Measurements from ENCODE around the gene NEDD8.

NEDD8 gene

DNA sequence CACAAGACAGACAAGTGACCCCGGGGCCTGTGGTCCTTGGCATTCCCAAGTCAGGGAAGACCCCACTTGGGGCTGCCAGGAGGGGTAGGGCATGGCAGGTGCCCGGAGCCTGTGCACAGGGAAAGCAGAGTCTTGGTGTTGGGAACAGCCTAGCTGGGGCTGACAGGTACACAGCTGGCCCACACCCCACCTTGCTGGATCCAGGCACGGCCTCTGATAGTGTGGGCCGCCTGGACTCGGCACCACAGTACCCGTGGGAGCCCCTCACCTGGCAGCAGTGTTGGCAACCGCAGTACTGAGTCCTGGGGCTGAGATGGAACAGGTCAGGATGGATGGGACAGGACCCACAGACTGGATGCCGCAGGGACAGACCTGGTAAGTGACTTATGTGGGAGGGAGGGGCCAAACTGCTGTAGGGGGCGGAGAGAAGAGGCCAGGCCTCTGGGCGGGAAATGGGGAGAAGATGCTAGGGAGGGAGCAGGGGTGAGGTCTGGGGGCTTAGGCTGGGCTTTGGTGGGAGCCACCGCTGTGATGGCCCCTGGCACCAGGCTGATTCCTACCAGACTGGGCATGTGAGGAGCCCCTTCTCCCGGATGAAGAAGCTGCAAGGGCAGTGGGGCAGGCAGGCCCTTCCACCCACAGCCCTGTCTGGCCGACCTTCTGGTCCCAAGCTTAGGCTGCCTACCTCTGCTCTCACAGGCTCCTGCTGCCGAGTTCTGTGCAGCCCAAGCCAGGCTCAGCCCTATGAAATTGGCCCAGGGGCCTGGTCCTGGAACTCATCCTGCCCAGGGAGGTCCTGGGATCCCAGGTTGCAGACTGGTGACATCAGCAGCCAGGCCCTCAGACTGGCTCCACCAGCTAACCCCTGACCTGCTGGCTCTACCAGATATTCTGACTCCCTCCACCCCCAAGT lies 30.9 kb upstream of the NEDD8 start, which contains the start of gene TGM1:
TGM1 (minus strand) TSS at position 357 of the 913 bp plus-strand sequence. CDS start 825 bp downstream, outside the sequence.
- no peak for DNase-seq

DNA sequence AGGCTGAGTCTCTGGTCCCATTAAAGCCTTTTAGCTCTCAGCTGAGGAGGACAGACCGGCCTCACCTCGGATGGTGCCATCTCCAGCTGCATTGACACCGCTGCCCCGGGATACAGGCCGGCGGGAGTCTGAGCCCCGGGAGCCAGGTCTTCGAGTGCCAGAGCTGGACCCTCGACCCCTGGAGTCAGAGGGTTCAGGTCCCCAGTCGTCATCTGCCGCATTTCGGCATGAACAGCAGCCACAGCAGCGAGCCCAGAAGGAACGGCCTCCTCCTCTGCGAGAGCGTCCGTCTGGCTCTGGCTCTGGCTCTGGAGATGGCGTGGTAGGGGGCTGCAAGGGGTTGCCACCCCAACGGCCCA lies 29.8 kb upstream of the NEDD8 start:
- DNase-seq, result no peak

DNA sequence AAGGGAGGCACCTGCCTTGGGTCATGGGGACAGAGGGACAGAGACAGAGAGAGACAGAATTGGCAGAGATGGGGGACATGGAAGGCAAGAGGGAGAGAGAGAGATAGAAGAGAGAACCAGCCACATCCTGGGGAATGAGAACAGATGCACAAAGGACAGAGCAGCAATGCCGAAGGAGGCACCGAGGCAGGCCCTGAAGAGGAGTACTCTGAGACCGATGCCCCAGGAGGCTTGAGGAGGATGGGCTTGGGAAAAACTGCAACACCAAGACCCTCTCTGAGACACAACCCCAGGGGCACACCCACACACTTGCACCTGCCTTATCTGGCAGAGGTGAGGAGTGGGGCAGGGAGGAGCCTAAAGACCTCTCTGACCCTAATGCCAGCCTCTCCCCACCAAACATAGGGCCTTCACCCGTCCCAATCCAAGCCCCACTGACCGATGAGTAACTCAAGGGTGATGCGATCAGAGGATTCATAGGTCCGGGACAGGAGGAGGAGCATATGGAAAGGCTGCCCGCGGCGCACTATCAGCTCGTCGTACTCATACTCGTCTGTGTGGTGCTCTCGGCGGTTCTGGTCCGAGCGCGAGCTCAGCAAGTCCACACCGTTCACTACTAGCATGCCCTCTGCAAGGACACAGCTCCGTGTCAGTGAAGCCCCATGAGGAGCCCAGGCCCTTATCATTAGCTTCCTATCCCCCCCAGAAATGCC lies 29.2 kb upstream of the NEDD8 start:
- no peak for DNase-seq

DNA sequence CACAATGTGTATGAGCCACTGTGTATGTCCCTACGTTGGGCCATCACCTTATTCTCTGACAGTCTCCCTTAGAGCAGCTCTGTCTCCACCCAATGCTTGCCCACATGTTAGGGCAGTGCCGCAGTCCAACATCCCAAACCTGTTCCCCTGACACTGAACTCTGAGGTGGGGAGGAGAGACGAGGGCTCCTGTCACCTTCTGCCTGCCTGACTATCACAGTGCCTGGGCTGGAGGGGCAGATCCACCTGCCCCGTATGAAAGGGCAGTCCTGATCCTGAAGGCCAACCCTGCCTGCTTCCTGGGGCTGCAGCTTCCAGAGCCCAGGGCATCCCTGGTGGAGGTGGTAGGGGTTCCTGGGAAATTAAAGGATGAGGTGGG lies 28.6 kb upstream of the NEDD8 start:
- no peak for DNase-seq

DNA sequence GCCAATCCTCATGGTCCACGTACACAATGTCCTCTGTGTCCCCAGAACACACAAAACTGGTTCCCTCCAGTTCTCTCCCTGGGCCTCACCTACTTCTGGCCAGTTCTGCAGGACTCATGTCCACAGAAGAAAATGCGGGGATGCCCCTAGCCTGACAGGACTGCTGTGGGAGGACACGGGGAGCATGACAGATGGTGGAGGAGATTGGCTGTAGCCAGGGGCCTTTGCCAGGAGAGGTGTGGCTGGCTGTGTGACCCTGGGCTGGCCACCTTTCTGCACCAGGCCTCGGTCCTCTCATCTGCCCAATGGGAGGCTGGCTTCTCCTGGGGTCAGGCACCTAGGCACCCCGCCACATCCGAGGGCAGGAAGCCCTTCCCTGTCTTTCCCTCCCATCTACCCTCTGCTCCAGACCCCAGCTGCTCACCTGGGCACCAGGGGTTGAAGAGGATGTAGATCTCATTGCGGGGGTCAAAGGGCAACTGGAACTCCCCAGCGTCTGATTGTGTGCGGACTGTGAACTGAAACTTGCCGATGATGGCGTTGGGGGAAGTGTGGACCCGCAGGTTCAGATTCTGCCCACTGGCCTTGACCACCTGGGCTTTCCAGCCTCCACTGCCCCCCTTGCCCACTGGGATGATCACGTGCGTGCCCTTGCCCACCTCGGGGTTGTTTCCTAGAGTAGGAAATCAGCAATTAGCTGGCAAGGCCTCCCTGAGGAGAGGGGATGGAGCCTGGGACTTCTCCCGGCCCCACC lies 28.0 kb upstream of the NEDD8 start:
- no peak for DNase-seq

DNA sequence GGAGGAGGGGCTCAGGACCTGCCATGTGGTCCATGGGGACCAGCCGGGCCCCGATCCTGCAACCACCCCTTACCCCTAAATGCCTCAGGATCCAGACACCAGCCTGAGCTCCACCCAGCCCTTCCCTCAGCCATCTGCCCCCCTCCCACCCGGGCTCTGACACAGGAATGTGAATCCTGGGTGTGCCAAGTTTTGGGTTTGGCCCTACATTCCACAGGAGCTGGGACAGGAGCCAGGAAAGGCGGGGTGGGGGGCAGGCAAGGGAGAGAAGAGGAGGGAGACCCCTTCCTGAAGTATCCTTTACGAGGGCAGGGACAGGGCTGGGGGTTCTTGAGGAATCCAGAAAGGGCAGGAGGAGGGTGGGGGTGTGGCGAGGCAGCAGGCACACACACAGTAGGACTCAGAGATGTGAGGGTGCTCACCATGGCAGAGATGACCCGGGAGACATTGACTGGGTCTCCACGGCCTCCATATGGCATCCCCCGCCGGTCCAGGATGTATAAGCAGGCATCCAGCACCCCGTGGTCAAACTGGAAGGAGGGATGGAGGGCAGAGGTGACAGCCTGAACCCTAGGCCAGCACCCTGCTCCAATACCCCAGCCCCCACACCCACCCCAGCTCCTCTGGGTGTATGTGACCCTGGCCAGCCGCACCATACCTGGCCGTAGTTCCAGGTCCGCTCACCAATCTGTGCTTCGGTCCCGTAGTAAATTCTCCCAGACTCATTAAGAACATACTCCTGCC lies 27.3 kb upstream of the NEDD8 start:
- no peak for DNase-seq

DNA sequence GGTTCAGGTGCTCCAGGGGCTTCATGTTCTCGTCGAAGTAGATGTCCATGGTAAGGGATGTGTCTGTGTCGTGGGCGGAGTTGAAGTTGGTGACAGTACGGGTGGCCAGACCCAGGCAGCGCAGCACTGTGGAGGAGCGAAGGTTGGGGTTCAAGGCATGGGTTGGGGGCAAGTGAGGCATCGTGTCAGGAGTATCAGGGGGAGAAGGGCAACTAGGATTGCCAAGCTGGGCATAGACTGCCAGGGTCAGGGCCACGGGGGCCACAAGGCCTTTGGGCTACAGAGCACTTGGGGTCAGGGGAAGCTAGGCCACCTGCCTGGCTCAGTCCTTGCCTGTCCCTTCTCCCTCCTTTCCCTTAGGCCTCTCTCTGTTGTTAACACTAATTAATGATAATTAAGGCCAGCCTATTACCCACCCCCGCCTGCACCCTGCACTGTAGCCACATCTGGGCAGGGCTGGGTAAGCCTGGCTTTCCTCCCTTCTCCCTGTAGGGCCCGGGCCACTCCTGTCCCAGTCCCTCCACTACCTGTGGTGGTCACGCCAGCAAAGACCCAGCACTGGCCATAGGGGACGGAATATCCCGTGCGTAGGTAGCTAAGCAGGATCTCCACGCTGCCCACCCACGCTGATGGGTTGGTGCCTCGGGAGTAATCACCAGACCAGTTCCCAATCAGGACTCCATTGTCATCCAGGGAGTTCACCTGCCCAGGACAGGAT lies 26.5 kb upstream of the NEDD8 start:
- DNase-seq, result no peak

DNA sequence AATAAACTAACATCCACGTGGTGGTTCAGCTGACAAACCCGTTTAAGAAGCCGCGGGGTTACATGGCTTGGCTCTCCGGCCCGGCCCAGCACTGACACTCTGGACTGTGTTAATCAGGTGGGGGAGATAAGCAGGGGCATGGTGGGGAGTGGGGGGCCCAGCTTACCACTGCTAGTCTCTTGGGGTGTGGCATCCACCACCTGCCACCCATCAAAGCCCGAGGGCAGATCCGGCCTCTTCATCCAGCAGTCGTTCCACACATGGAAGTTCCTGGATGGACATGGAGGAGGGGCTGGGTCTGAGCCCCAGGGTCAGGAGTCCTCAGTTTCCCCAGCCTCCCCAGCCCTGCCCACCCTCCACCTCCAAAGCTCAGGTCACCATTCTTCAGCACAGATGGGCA lies 26.0 kb upstream of the NEDD8 start:
- no peak for DNase-seq

DNA sequence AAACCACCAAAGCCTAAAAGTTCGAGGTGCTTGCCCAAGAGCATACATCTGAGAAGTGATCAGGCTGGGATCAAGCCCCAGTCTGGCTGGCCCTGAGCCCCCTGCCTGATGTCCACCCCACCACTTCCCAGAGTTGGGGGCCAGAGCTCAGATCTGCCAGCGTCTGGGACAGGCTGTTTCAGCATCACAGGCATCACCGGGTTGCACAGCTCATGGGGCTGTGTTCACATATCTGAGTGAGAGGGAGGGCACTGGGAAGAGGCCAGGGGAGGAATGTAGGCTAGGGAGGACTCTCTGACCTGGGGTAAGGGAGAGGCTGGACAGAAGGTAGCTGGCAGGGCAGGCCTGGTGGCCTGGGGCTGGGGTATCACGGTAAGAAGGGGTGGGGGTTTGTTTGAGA lies 24.8 kb upstream of the NEDD8 start:
- DNase-seq, result no peak

DNA sequence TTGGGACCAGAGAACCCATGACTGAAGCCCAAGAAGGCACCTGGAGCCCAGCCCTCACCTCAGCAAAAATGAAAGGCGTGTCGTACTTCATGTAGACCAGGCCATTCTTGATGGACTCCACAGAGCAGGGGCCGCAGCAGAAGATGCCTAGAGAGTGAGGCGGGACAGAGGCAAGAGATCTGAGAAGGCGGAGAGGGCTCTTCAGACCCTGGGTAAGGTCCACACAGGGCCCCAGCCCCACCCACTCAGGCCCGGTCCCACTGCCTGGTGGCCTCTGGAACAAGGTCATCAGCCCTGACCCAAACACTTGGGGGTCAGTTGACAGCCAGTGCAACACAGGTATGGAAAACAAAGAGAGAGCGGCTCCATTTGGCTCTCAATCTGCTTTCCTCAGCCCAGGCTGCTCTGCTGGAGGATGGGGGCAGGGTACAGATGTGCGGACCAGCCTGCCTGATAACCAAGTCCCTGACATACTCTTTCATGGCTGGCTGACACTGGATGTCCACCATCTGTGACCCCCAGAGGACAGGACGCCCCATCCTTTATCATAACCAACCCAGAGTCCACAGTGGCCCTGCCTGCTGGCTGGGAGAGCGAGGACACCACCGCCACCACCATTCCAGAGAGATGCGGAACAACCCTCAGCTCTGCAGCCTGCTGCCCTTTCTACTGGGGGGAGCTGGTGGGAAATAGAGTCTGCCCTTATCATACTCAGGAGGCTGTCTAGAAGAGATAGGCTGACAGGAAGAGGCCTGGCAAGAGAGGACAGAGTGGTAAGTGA lies 24.0 kb upstream of the NEDD8 start:
- DNase-seq, result no peak

DNA sequence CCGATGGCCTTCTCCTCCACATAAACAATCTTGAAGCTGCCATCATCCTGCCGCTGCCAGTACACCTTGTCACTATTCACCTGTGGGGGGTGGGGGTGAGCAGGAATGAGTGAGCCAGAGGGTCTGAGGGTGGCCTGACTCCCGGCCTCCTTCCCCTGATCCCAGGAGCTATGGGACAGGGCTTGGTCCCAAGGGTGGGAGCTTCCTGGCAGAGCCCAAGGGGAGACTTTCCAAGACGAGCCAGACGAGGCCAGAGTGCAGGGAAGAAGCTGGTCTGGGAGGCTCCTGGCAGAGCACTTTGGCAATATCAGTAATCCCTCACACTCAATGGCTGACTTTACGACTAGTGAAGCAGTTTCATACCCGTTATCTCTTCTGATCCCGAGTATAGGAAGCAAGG lies 23.3 kb upstream of the NEDD8 start:
- no peak for DNase-seq

DNA sequence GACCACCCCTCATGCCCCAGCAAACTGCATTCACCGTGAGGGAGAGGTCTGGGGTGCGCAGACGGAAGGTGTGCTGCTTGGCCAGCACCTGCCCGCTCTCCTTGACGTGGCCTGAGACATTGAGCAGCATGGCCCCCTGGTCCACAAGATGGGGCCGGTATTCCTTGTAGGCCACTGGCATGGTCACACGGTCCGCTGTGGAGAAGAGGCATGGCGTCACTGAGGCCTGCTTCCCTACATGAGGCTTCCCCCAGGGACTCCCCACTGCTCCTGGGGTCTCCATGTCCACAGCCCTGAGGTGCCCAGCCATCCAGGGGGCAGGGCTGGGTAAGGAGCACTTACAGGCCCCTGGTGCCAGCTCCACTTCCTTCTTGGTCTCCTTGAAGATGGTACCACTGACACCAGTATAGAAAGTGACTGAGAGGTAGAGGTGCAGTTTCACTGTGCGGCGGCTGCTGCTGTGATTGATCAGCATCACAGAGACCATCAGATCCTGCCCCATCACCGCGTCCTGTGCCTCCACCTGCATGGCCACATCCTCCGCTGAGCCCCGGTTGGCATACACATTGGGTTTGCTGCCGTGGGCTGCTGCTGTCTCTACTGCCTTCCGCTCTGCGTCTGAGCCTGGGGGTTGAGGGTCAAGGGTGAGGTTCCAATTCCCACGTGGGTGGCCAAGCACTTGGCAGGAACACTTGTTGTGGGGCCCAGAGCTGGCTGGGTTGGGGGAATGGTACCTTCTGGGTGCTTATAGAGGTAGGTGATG lies 22.6 kb upstream of the NEDD8 start:
- DNase-seq, result no peak

DNA sequence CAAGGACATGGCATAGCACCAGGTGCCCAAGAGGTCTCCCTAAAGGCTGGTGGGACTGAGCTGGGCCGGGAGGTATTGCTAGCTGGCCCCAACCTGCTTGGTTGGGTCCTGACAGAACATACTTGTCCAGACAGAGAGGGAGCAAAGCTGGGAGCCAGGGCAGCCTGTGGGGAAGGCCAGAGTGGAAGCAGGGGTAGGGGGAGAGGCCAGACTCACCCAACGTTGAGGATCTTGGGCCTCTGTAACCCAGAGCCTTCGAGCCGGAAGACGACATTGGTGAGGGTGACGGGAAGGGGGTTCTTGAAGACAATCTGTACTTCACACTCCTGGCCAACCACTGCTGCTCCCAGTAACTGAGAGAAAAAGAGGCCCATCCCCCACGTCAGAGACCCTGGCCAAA lies 21.8 kb upstream of the NEDD8 start:
- DNase-seq, result no peak

DNA sequence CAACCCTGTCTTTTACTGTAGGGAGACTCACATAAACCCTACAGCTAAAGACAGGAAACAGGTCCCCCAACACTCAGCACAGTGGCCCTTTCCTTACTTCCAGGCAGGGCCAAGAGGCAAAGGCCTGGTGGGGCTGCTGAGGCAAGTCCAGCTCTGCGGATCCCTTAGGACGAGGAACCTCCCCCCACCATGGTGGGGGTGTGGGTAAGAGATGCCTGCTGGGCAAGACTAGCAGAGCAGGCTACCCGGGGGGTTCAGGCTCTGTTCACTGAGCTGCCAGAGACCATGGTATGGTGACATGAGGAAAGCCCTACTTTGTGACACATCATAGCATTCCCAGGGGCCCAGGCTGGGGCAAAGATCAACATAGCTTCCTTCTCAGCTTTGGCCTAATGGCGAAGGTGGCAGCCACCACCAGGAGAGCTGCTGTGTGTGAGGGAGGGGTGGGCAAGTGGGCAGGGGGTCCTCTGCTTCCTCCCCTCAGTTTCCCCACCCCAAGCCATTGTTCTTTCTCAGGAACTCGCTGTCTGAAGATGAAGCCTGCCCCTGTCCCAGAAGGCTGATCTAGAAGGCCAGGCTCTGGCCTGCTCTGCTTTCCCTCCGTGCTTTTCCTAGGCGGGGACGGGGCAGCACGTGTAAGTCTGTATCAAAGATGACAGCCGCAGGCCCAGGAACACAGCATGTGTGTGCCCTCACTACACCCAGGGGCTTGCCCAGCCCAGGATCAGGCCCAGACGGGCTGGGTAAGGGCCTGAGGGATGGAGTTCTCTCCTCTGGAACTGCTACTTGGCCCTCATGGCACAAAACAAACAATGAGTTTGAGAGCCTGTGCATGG lies 20.3 kb upstream of the NEDD8 start:
- no peak for DNase-seq

DNA sequence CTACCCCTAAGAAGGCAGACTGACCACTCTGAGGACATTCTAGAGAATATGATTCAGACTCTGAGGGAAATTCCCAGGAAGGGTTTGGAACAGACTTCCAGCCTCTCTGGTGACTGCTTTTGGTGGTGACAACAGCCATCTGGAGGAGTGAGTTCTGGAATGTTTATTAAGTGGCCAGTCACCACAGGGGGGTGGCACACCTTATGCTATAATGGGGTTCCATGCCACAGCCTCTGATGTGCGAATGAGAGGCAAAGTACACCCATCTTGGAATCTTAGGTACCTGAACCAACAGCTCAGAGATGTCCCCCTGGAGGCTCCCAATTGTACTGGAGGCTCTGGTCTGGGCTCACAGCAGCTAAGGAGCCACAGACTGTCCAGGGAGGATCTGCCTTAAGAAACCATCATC lies 19.7 kb upstream of the NEDD8 start:
- DNase-seq, result no peak

DNA sequence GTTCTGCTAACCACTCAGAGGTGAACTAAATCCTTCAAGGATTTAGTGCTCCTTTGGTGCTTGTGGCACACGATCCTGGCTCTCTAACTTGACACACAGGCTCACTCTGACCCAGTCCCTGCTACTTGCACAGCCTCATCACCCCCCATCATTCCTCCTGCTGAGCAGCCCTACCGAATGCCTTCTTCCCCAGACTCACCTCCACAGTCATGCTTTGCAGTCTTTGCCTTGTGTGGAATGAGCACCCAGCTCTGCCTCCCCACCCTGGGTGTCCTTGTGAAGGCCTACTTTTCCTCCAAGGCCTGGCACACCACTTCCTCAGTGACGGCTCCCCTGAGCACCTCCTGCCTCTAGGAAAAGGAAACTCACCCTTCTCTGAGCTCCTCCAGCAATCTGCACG lies 18.2 kb upstream of the NEDD8 start:
- no peak for DNase-seq

DNA sequence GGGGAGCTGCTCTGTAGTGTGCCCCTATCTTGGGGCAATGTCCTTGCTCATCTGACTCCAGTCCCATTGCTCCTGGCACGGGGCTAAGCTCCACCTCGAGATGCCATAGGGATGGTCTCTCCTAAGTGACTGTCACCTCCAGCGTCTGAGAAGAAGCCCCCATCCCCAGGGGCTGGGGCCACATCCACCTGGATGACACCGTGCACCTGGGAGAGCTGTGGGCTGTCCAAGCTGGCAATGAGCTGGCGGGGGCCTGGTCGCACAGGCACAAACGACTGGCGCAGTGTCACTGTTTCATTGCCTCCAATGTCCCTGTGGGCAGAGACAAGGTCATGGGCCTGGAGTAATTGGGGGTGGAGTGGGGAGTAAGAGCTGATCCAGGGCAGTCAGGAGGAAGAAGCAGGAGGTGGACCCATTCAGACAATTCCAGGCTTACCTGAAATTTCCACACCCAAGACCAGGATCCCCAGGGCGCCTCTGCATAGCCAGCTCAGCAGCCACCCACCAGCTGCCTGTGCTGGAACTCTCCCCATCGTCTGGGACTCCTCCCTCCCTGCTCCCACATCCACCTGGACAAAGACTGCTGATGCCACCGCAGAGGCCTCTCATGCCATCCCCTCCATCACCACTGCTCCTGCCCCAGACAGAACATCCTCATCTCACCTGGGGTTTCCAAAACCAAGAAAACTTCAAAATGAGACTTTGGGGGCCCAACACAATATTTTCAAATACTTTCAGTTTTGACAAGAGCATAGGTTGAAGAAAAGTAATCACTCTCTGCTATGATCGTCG lies 17.3 kb upstream of the NEDD8 start:
- DNase-seq, result no peak

DNA sequence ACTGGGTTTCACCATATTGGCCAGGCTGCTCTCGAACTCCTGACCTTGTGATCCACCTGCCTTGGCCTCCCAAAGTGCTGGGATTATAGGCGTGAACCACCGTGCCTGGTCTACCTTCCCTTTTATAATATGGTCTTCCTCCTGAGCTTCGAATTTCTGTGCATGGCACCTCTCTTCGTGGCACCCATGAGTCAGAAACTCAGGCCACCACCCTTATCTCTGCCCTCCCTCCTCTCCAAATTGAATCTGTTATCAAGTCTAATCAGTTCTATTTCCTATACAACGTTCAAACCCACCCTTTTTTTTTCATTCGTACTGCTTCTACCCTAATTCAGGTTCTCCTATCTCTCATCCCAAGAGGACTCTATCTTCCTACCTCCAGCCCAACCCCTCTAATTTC lies 15.3 kb upstream of the NEDD8 start:
- no peak for DNase-seq

DNA sequence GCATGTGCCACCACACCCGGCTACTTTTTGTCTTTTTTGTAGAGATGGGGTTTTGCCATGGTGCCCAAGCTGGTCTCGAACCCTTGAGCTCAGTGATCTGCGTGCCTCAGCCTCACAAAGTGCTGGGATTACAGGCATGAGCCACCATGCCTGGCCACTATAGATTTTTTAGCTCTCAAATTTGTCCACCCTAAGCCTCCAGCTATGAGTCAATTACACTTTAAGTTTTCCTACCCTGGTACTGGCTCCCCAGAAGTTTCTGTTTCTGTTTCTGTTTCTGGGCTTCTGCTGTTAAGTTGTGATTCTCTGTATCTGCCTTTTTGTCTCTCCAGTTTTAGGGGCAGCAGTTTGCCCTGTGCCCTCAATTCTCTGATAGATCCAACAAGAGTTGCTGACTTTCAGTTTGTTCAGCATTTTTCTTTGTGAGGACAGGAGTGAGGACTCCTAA lies 14.6 kb upstream of the NEDD8 start:
- no peak for DNase-seq

Data from GF-D8 (cell line).